GM12864 (cell line): ENCODE data around the gene ONECUT2.
"Not testable (repeated sequence)": the region's sequence is repeated elsewhere in the genome, so short reads cannot be mapped to it uniquely, and the experiment has no call there.

ENCODE experiments used
- DNase-seq: peaks from one replicate; pipeline ENCODE4 v3.0.0-alpha.2; 2011; ENCODE audit warnings: low read depth
- H3K4me3 ChIP-seq: 2 replicates; pipeline ENCODE4 v1.5.1; 2011; ENCODE audit warnings: mild to moderate bottlenecking, low read depth, low read length, control low read depth
- TF ChIP-seq, protein P1 (sequence below): IDR thresholded peaks from 2 replicates; pipeline ENCODE4 v1.5.1; 2011; ENCODE audit warnings: low read depth, mild to moderate bottlenecking, moderate library complexity, low read length, control low read depth, inconsistent platforms; ENCODE audit errors: missing control alignments

ONECUT2 gene

DNA sequence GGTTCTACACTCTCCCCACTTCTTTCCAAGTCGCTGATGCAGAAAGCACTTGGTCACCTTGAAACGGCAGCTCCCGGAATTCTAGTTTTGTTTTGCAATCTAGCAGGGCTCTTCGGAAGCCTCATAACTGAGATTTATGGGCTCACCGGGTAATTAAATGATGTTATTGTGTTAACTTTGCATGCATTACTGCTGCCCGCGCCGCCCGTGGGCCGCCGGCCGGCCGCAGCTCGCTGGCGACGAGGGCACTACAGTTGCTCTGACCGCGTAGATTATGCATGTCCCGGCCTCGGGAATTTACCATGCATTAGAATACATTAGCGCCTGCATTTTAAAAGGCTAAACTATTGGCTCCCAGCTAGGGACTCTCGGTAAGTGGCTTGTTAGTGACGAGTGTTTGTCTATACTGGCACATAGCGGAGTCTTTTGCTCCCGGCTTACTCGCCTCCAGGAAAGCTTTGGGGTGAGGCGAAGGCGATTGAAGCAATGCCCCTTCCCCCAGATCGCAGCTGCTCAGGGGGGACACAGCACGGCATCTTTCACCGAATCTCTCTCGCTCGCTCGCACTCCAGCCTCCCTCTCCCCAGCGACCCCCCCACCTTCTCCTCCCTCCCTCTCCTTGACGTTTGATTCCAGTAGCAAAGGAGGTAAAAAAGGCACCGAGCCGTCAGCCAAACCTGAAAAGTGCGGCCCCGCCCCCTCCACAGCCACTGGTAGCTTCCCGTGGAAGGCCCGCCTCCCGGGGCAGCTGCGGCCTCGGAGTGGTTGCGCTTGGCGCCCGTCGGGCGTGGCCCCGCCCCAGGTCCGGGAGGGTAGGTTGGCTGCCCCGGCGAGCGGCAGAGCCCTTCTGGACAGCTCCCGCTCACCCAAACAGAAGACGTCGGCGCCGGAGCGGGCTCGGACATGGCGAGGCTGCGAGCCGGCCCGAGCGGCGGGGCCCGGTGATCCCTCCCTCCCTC lies at the start of gene ONECUT2:
ONECUT2 (plus strand) TSS at position 839 of the 959 bp plus-strand sequence. CDS start 343 bp downstream, outside the sequence.
- no peak within 1 kb of the TSS for H3K4me3 ChIP-seq
- TF ChIP-seq, protein P1, sequence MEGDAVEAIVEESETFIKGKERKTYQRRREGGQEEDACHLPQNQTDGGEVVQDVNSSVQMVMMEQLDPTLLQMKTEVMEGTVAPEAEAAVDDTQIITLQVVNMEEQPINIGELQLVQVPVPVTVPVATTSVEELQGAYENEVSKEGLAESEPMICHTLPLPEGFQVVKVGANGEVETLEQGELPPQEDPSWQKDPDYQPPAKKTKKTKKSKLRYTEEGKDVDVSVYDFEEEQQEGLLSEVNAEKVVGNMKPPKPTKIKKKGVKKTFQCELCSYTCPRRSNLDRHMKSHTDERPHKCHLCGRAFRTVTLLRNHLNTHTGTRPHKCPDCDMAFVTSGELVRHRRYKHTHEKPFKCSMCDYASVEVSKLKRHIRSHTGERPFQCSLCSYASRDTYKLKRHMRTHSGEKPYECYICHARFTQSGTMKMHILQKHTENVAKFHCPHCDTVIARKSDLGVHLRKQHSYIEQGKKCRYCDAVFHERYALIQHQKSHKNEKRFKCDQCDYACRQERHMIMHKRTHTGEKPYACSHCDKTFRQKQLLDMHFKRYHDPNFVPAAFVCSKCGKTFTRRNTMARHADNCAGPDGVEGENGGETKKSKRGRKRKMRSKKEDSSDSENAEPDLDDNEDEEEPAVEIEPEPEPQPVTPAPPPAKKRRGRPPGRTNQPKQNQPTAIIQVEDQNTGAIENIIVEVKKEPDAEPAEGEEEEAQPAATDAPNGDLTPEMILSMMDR = no peak
- no peak for DNase-seq

DNA sequence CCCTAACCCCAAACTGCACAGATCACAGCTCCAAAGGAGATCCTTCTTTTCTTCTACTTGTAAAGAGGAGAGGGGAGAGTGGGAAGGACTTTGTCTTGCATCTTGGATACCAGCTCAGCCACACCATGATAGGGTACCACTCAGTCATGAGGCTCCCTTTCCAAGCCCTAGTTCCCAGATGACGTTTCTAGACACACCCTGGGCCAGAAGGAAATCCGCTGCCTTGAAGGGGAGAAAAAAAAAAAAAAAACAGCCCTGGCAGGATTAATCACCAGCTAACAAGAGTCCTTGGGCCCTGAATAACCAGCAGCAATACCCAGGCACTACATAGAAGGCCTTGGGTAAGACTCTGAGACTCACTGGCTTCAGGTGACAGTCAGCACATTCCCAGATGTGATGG lies 45.9 kb upstream of the ONECUT2 start:
- TF ChIP-seq, protein P1 = no peak
- H3K4me3 ChIP-seq = no peak overlapping the region
- no peak for DNase-seq

DNA sequence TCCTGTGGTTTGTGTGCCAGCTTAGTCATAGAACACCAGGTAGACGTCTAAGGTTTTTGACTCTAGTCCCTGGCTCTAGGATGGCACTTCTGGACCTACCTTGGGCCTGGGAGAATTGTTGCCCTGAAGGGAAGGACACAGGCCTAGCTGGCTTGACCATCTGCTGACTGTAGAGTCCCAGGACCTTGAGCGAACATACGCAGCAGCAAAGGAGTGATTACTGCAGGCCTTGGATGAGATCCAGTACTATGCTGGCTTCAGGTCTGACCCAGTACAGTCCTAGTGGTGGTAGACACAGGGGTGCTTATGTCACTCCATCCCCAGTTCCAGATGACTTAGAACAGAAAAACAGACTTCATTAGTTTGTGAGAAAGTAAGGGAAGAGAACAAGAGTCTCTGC lies 45.1 kb upstream of the ONECUT2 start:
- TF ChIP-seq, protein P1 = no peak
- no peak for DNase-seq
- no peak overlapping the region for H3K4me3 ChIP-seq

DNA sequence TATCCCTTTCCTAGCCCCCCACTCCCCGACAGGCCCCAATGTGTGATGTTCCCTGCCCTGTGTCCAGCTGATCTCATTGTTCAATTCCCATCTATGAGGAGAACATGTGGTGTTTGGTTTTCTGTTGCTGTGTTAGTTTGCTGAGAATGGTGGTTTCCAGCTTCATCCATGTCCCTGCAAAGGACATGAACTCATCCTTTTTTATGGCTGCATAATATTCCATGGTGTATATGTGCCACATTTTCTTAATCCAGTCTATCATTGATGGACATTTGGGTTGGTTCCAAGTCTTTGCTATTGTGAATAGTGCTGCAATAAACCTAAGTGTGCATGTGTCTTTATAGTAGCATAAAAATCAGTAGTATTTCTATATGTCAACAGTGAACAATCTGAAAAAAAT lies 40.4 kb upstream of the ONECUT2 start:
- H3K4me3 ChIP-seq, DNase-seq: not testable (repeated sequence)

DNA sequence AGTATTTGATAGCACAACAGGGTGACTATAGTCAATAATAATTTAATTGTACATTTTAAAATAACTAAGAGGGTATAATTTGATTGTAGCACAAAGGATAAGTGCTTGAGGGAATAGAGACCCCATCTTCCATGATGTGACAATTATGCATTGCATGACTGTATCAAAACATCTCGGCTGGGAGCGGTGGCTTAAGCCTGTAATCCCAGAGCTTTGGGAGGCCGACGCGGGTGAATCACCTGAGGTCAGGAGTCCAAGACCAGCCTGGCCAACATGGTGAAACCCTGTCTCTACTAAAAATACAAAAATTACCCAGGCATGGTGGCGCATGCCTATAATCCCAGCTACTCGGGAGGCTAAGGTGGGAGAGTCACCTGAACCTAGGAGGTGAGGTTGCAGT lies 38.3 kb upstream of the ONECUT2 start:
- not testable (repeated sequence) for DNase-seq

DNA sequence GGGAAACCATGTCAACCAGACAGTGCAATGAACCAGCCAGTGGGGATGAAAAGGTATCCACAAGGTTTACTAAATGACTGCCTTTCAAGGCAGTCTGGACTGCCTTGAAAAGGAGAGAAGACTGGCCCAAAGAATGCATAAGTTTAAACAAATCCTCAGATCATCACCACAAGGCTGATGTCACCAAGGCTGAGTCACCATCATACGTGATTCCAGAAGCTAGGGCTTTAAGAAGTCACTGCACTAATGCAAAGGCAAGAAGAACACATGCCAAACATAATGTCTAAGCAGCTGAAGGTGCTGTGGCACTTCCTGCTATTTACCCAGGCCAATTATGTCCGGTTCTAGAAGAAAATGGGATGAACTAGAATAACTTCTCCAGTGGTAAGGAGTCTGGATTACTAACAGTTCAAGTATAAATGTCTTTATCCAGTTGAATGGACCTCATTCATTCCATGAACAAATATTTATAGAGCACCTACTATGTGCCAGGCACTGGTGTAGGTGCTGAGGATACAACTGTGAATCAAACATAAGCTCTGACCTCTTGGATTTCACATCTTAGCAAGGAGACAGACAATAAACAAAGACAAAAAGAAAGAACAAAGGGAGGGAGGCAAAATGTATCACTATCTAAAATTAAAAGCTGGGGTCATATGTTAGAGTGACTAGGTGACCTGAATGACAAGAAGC lies 37.6 kb upstream of the ONECUT2 start:
- TF ChIP-seq, protein P1 = no peak

More for the DNA sequence above, 38.3 kb upstream of the ONECUT2 start:
- H3K4me3 ChIP-seq = not testable (repeated sequence)

DNA sequence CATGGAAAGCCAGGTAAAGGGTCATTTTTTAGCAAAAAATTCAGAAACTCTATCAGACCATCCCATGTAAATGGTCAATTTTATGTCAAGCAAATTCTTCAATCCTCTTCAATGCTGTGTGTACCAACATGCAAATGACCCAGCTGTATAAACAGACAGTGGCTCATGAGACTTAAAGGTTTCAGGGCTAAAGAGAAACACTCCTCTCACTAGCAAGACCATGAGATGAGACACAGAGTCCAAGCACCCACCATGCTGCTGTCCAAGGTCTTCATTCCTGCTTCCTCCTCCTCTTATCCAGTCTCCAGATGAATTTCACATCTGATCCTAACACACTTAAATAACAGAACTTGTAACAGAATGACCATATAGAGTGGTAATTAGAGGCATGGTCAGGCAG lies 30.8 kb upstream of the ONECUT2 start:
- TF ChIP-seq, protein P1 = no peak
- no peak for DNase-seq
- no peak overlapping the region for H3K4me3 ChIP-seq

More for the DNA sequence above, 37.6 kb upstream of the ONECUT2 start:
- no peak for DNase-seq
- no peak overlapping the region for H3K4me3 ChIP-seq

DNA sequence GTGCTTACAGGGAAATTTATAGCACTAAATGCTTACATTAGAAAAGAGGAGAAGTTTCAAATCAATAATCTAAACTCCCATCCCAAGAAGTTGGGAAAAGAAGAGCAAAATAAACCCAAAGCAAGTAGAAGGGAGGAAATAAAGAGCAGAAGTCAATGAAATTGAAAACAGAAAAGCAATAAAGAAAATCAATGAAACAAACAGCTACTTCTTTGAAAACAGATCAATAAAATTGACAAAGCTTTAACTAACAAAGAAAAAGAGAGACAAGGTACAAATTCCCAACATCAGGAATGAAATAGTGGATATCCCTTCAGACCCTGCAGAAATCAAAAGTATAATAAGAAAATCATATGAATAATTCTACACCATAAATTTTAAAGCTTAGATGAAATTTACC lies 25.5 kb upstream of the ONECUT2 start:
- H3K4me3 ChIP-seq = no peak overlapping the region
- TF ChIP-seq, protein P1 = no peak

More for the DNA sequence above, 25.5 kb upstream of the ONECUT2 start:
- DNase-seq = no peak
